HepG2 (cell line): ENCODE results near the gene RAP1A. TPM values are rescaled to one million over a fixed set of nuclear protein-coding genes. Genes with fewer than 3 reads are reported as not detected.

ENCODE experiments used
- ATAC-seq: fragments of 200-7000 bp; cut with Tn5 transposase; 3 replicates; pipeline ENCODE4 v1.9.1; 2020; ENCODE audit warnings: mild to moderate bottlenecking, moderate library complexity
- BruUV-seq: library from RNA; stranded (reverse); fragments of 400-500 nt; replicated peaks from 2 replicates; lab custom pipeline; 2021; lab: Mats Ljungman, UMichigan
- CTCF ChIA-PET: fragments of 300-600 bp; formaldehyde crosslinking; extraction: SDS; loops from one replicate; lab custom pipeline; 2021; ENCODE audit warnings: low total read pairs, inconsistent platforms, low intra/inter-chr PET ratio; lab: Yijun Ruan, JAX
- POLR2A ChIA-PET: fragments of 350-600 bp; sonication (Branson Sonifier 250); formaldehyde crosslinking; loops from one replicate; lab custom pipeline; 2020; ENCODE audit warnings: antibody characterized with exemption, inconsistent platforms; lab: Yijun Ruan, JAX
- DNase-seq: peaks from one replicate; pipeline ENCODE4 v3.0.0-alpha.2; 2015; ENCODE audit warnings: low spot score
- FAIRE-seq: peaks from 3 replicates; lab custom pipeline; 2011; peaks lifted over from hg19 to GRCh38; lab: Jason Lieb, UNC
- H2AFZ ChIP-seq: one replicate; pipeline ENCODE4 v1.6.1; 2011; ENCODE audit warnings: low read length, inconsistent platforms
- H3K27ac ChIP-seq: fragments of 300-600 bp; 3 replicates; pipeline ENCODE4 v1.8.0; 2011; ENCODE audit warnings: mixed run types, mild to moderate bottlenecking, mixed read lengths, low read length, inconsistent platforms; ENCODE audit not compliant: insufficient read depth; ENCODE audit errors: extremely low read length
- H3K27me3 ChIP-seq, 2 experiments: fragments of 200-600 bp in 1 of 2; 2 replicates in 1 of 2; 3 replicates in 1 of 2; pipeline versions ENCODE4 v1.6.0 to v1.8.0; 2011; ENCODE audit warnings: low read length in 2 of 2, mild to moderate bottlenecking in 2 of 2, moderate library complexity in 2 of 2, inconsistent platforms in 1 of 2; ENCODE audit not compliant: insufficient read depth in 2 of 2, control insufficient read depth in 1 of 2
- H3K36me3 ChIP-seq, 2 experiments: fragments of 200-600 bp in 1 of 2; replicated peaks in 1 of 2; 2 replicates in 1 of 2; 3 replicates in 1 of 2; pipeline versions ENCODE4 v1.5.1 to v1.8.0; 2011; ENCODE audit warnings: low read length in 2 of 2, inconsistent platforms in 1 of 2; ENCODE audit not compliant: insufficient read depth in 2 of 2, control insufficient read depth in 1 of 2
- H3K4me1 ChIP-seq: 2 replicates; pipeline ENCODE4 v1.5.1; 2012; ENCODE audit warnings: low read length, inconsistent platforms; ENCODE audit not compliant: insufficient read depth
- H3K4me2 ChIP-seq: 2 replicates; pipeline ENCODE4 v1.6.0; 2011; ENCODE audit warnings: low read depth, low read length, inconsistent platforms
- H3K4me3 ChIP-seq, 3 experiments: fragments of 200-600 bp in 1 of 3; sonication (generic), shearing (Covaris generic) in 1 of 3; replicated peaks in 1 of 3; 2 replicates each; pipeline ENCODE4 v1.5.1; 2011 to 2016; ENCODE audit warnings: low read length in 3 of 3, inconsistent platforms in 2 of 3, low read depth in 2 of 3, mild to moderate bottlenecking in 2 of 3, control low read depth in 1 of 3, mixed read lengths in 1 of 3; ENCODE audit not compliant: insufficient read depth in 1 of 3
- H3K79me2 ChIP-seq: one replicate; pipeline ENCODE4 v1.6.1; 2011; ENCODE audit warnings: low read length, inconsistent platforms; ENCODE audit not compliant: insufficient read depth
- H3K9ac ChIP-seq: 2 replicates; pipeline ENCODE4 v1.6.0; 2011; ENCODE audit warnings: mild to moderate bottlenecking, low read depth, low read length, inconsistent platforms; ENCODE audit not compliant: insufficient read depth
- H3K9me3 ChIP-seq: 2 replicates; pipeline ENCODE4 v1.5.1; 2012; ENCODE audit warnings: mild to moderate bottlenecking, low read length
- H4K20me1 ChIP-seq: 2 replicates; pipeline ENCODE4 v1.6.0; 2011; ENCODE audit warnings: inconsistent platforms, mild to moderate bottlenecking, low read length, moderate library complexity; ENCODE audit not compliant: insufficient read depth
- AGO2 ChIP-seq: fragments of 200-400 bp; formaldehyde crosslinking; optimal IDR thresholded peaks from 2 replicates; pipeline ENCODE3; 2017; ENCODE audit warnings: mild to moderate bottlenecking, low read depth, low read length, moderate library complexity
- HIVEP1 ChIP-seq: sonication (generic); formaldehyde crosslinking; IDR thresholded peaks from 2 replicates; pipeline ENCODE4 v1.4.0; 2020; ENCODE audit warnings: mild to moderate bottlenecking, missing genetic modification reagents
- KMT2A ChIP-seq: sonication (generic); formaldehyde crosslinking; IDR thresholded peaks from 2 replicates; pipeline ENCODE4 v1.4.0; 2020; ENCODE audit warnings: missing genetic modification reagents
- MAZ ChIP-seq, 2 experiments: sonication (generic) in 1 of 2; formaldehyde crosslinking in 1 of 2; IDR thresholded peaks; 2 replicates each; pipeline versions ENCODE4 v1.5.0 to v1.6.1; 2012 to 2020; ENCODE audit warnings: low read depth in 2 of 2, mild to moderate bottlenecking in 2 of 2, borderline replicate concordance in 1 of 2, improper control_type of control experiment in 1 of 2, low read length in 1 of 2, missing genetic modification reagents in 1 of 2, moderate library complexity in 1 of 2
- PHF21A ChIP-seq: sonication (generic); formaldehyde crosslinking; IDR thresholded peaks from 2 replicates; pipeline ENCODE4 v1.5.0; 2020; ENCODE audit warnings: mild to moderate bottlenecking, missing genetic modification reagents
- SIN3B ChIP-seq: fragments of 150-350 bp; IDR thresholded peaks from 2 replicates; pipeline ENCODE4 v1.6.1; 2014; ENCODE audit warnings: low read length
- TP53 ChIP-seq: sonication (generic); formaldehyde crosslinking; conservative IDR thresholded peaks from 2 replicates; pipeline ENCODE4 v1.4.0; 2020; ENCODE audit warnings: missing genetic modification reagents
- TSC22D2 ChIP-seq: sonication (generic); formaldehyde crosslinking; IDR thresholded peaks from 2 replicates; pipeline ENCODE4 v1.5.1; 2020; ENCODE audit warnings: missing genetic modification reagents, mild to moderate bottlenecking, borderline replicate concordance
- XRCC5 ChIP-seq: fragments of 200-400 bp; formaldehyde crosslinking; optimal IDR thresholded peaks from 2 replicates; pipeline ENCODE3; 2017; ENCODE audit warnings: mild to moderate bottlenecking, low read length
- ZFYVE20 ChIP-seq: sonication (generic); formaldehyde crosslinking; IDR thresholded peaks from 2 replicates; pipeline ENCODE4 v1.8.0; 2023; ENCODE audit warnings: low read depth, mild to moderate bottlenecking, moderate library complexity, missing genetic modification reagents, borderline replicate concordance
- ZNF230 ChIP-seq: sonication (generic); formaldehyde crosslinking; IDR thresholded peaks from 2 replicates; pipeline ENCODE4 v1.4.0; 2020; ENCODE audit warnings: mild to moderate bottlenecking, missing genetic modification reagents
- ZNF441 ChIP-seq: sonication (generic); formaldehyde crosslinking; IDR thresholded peaks from 2 replicates; pipeline ENCODE4 v1.7.0; 2021; ENCODE audit warnings: missing genetic modification reagents, borderline replicate concordance
- ZNF747 ChIP-seq: sonication (generic); formaldehyde crosslinking; IDR thresholded peaks from 2 replicates; pipeline ENCODE4 v1.8.1; 2023; ENCODE audit warnings: missing genetic modification reagents, mild to moderate bottlenecking, borderline replicate concordance
- in situ Hi-C: cut with HindIII; loops from 2 replicates; pipeline ENCODE4 v1.10.0; 2017; ENCODE audit warnings: low pct_unique_long_range_greater_than_20kb; ENCODE audit not compliant: extremely low pct_ligation_motif_present
- intact Hi-C: fragments of 100-400 bp; cut with micrococcal nuclease; formaldehyde crosslinking; loops from one replicate; pipeline ENCODE4 v1.10.0; 2022; ENCODE audit not compliant: unreplicated experiment
- polyA plus RNA-seq, 8 experiments: library from polyadenylated mRNA; depleted of rRNA in 3 of 8; stranded (reverse) in 7 of 8; unstranded in 1 of 8; fragments of >200 nt; fragmentation: Illumina TruSeq in 4 of 8; extraction: Trizol in 4 of 8; gene quantifications; 2 replicates each; pipeline versions ENCODE4 v1.2.1 to v1.2.3, GENCODE V29; 2011 to 2016; ENCODE audit warnings: low read depth in 4 of 8, missing spikeins in 1 of 8, mixed read lengths in 1 of 8; ENCODE audit not compliant: insufficient read depth in 1 of 8
- total RNA-seq, 5 experiments: library from RNA; depleted of rRNA; stranded (reverse); fragments of >200 nt; fragmentation: Illumina TruSeq; extraction: Trizol; gene quantifications; 2 replicates each; pipeline ENCODE4 v1.2.3, GENCODE V29; 2016; ENCODE audit warnings: low read depth in 1 of 5
- TF ChIP-seq, protein P1 (sequence below): IDR thresholded peaks from 2 replicates; pipeline ENCODE4 v1.6.1; 2016; ENCODE audit warnings: control low read depth
- TF ChIP-seq, protein P2 (sequence below): sonication (generic); formaldehyde crosslinking; IDR thresholded peaks from 2 replicates; pipeline ENCODE4 v1.4.0; 2020; ENCODE audit warnings: missing genetic modification reagents
- TF ChIP-seq, protein P3 (sequence below): IDR thresholded peaks from 2 replicates; pipeline ENCODE4 v1.6.1; 2016; ENCODE audit warnings: low read depth

RAP1A gene
- total and polyA plus RNA-seq, 2 of the 13 experiments (the other 11 are each of a cell fraction or from before 2014, with no cell fraction given): 19.0 to 20.7 TPM

DNA sequence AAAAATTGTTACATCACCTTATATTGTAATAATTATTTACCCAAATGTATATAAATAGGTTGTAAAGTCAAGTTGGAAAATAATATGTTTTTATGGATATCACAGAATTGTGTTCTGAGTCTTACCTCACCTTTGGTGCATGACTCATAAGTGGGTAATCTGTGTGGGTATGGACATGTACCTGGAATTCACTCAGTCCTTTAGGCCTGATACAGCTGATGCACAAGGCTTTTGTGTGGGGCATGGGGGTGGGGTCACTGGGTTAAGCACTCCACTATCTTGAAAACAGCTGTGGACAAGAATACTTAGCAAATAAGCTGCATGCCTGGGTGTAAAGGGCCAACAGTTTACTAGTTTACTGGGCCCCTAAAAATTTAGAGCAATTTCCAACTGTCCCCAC lies 85.2 kb downstream of the RAP1A start:
- no peaks in the 10 kb centered on the region for H4K20me1 ChIP-seq
- POLR2A ChIA-PET: no interaction called here
- intact Hi-C loops: no loop called here
- FAIRE-seq: no peak
- CTCF ChIA-PET: no interaction called here
- BruUV-seq: no TSS peak
- H3K4me3 ChIP-seq: no peak overlapping the region
- no peak for ATAC-seq
- no peak for DNase-seq
- peaks cover 11 to 70% of the 10 kb centered on the region in 2 experiments; a peak in 4 of 5 replicates for H3K36me3 ChIP-seq
- no peak overlapping the region for H2AFZ ChIP-seq
- in situ Hi-C loops: no loop called here
- no peak overlapping the region for H3K4me2 ChIP-seq
- no peak overlapping the region for H3K27ac ChIP-seq
- no peaks in the 10 kb centered on the region for H3K9me3 ChIP-seq
- no peaks in the 10 kb centered on the region for H3K79me2 ChIP-seq
- no peaks in the 10 kb centered on the region for H3K27me3 ChIP-seq
- no peaks in the 10 kb centered on the region for H3K4me1 ChIP-seq
- H3K9ac ChIP-seq: no peak overlapping the region
- TF ChIP-seq HIVEP1 (CRISPR knock-in tag) (no peak), ZFYVE20 (CRISPR knock-in tag) (no peak), XRCC5 (no peak), KMT2A (CRISPR knock-in tag) (no peak), PHF21A (CRISPR knock-in tag) (no peak), MAZ (IDR thresholded peaks at IDR 0.05; ENCODE audit: borderline replicate concordance, low read depth, low read length) (no peak), MAZ (CRISPR knock-in tag; IDR thresholded peaks at IDR 0.05; ENCODE audit: low read depth) (no peak), TP53 (CRISPR knock-in tag) (no peak), ZNF441 (CRISPR knock-in tag) (no peak), AGO2 (no peak), ZNF230 (no peak), SIN3B (no peak), ZNF747 (CRISPR knock-in tag) (no peak), TSC22D2 (CRISPR knock-in tag) (no peak)
- TF ChIP-seq, protein P1, sequence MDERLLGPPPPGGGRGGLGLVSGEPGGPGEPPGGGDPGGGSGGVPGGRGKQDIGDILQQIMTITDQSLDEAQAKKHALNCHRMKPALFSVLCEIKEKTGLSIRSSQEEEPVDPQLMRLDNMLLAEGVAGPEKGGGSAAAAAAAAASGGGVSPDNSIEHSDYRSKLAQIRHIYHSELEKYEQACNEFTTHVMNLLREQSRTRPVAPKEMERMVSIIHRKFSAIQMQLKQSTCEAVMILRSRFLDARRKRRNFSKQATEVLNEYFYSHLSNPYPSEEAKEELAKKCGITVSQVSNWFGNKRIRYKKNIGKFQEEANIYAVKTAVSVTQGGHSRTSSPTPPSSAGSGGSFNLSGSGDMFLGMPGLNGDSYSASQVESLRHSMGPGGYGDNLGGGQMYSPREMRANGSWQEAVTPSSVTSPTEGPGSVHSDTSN (CRISPR knock-in tag): no peak
- TF ChIP-seq, protein P2, sequence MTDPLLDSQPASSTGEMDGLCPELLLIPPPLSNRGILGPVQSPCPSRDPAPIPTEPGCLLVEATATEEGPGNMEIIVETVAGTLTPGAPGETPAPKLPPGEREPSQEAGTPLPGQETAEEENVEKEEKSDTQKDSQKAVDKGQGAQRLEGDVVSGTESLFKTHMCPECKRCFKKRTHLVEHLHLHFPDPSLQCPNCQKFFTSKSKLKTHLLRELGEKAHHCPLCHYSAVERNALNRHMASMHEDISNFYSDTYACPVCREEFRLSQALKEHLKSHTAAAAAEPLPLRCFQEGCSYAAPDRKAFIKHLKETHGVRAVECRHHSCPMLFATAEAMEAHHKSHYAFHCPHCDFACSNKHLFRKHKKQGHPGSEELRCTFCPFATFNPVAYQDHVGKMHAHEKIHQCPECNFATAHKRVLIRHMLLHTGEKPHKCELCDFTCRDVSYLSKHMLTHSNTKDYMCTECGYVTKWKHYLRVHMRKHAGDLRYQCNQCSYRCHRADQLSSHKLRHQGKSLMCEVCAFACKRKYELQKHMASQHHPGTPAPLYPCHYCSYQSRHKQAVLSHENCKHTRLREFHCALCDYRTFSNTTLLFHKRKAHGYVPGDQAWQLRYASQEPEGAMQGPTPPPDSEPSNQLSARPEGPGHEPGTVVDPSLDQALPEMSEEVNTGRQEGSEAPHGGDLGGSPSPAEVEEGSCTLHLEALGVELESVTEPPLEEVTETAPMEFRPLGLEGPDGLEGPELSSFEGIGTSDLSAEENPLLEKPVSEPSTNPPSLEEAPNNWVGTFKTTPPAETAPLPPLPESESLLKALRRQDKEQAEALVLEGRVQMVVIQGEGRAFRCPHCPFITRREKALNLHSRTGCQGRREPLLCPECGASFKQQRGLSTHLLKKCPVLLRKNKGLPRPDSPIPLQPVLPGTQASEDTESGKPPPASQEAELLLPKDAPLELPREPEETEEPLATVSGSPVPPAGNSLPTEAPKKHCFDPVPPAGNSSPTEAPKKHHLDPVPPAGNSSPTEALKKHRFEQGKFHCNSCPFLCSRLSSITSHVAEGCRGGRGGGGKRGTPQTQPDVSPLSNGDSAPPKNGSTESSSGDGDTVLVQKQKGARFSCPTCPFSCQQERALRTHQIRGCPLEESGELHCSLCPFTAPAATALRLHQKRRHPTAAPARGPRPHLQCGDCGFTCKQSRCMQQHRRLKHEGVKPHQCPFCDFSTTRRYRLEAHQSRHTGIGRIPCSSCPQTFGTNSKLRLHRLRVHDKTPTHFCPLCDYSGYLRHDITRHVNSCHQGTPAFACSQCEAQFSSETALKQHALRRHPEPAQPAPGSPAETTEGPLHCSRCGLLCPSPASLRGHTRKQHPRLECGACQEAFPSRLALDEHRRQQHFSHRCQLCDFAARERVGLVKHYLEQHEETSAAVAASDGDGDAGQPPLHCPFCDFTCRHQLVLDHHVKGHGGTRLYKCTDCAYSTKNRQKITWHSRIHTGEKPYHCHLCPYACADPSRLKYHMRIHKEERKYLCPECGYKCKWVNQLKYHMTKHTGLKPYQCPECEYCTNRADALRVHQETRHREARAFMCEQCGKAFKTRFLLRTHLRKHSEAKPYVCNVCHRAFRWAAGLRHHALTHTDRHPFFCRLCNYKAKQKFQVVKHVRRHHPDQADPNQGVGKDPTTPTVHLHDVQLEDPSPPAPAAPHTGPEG: no peak
- TF ChIP-seq, protein P3, sequence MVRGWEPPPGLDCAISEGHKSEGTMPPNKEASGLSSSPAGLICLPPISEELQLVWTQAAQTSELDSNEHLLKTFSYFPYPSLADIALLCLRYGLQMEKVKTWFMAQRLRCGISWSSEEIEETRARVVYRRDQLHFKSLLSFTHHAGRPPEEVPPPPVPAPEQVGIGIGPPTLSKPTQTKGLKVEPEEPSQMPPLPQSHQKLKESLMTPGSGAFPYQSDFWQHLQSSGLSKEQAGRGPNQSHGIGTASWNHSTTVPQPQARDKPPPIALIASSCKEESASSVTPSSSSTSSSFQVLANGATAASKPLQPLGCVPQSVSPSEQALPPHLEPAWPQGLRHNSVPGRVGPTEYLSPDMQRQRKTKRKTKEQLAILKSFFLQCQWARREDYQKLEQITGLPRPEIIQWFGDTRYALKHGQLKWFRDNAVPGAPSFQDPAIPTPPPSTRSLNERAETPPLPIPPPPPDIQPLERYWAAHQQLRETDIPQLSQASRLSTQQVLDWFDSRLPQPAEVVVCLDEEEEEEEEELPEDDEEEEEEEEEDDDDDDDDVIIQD (CRISPR knock-in tag): no peak
